ENCODE measurements around the gene POTEM.
"Not testable (repeated sequence)": the region's sequence is repeated elsewhere in the genome, so short reads cannot be mapped to it uniquely, and the experiment has no call there.

POTEM gene

GRCh38 chr14:19038060-19038664 is 70.9 kb downstream of the POTEM start:
- DNase-seq (ENCODE audit: low read depth in 2 of 2): not testable (repeated sequence)

GRCh38 chr14:19038785-19039184 is 71.6 kb downstream of the POTEM start:
- DNase-seq (ENCODE audit: low read depth in 2 of 2): not testable (repeated sequence)

GRCh38 chr14:19043384-19043783 is 76.2 kb downstream of the POTEM start:
- DNase-seq (ENCODE audit: low read depth in 2 of 2): not testable (repeated sequence)

Measured in stimulated activated CD8-positive, alpha-beta memory T cell treated with anti-CD3 and anti-CD28 coated beads, Interleukin-15, amount 100 ng/mL, for 48 hours (primary cell).